HUES48 (cell line): Measurements from ENCODE around the gene CALML5.

Experiments used
- H3K27ac ChIP-seq: one replicate; pipeline ENCODE4 v1.7.0; 2013; ENCODE audit warnings: low read depth, low read length, inconsistent platforms
- H3K27me3 ChIP-seq: 2 replicates; pipeline ENCODE4 v1.6.1; 2013; ENCODE audit warnings: mild to moderate bottlenecking, low read length; ENCODE audit not compliant: control insufficient read depth, insufficient read depth
- H3K36me3 ChIP-seq: 2 replicates; pipeline ENCODE4 v1.6.1; 2013; ENCODE audit warnings: low read length; ENCODE audit not compliant: control insufficient read depth, insufficient read depth
- H3K4me1 ChIP-seq: 2 replicates; pipeline ENCODE4 v1.6.1; 2013; ENCODE audit warnings: mild to moderate bottlenecking, low read length; ENCODE audit not compliant: control insufficient read depth, insufficient read depth
- H3K4me3 ChIP-seq: 2 replicates; pipeline ENCODE4 v1.5.1; 2013; ENCODE audit warnings: mild to moderate bottlenecking, low read depth, low read length
- H3K9ac ChIP-seq: 2 replicates; pipeline ENCODE4 v1.6.1; 2013; ENCODE audit warnings: mild to moderate bottlenecking, low read depth, low read length, moderate library complexity
- H3K9me3 ChIP-seq: 2 replicates; pipeline ENCODE4 v1.6.1; 2013; ENCODE audit warnings: low read length; ENCODE audit not compliant: control insufficient read depth, insufficient read depth

The CALML5 gene

GRCh38 chr10:5496261-5497250 lies 2.8 kb downstream of the CALML5 start:
- Histone ChIP-seq H3K27ac (no peak overlapping the region), H3K4me1 (no peaks in the 10 kb centered on the region), H3K27me3 (no peaks in the 10 kb centered on the region), H3K36me3 (no peaks in the 10 kb centered on the region), H3K9ac (no peak overlapping the region), H3K4me3 (no peak overlapping the region), H3K9me3 (no peaks in the 10 kb centered on the region)

- H3K4me1 ChIP-seq: no peaks in the 10 kb centered on the region
- H3K4me3 ChIP-seq: no peak overlapping the region
- H3K27me3 ChIP-seq: no peaks in the 10 kb centered on the region
- no peak overlapping the region for H3K27ac ChIP-seq
- H3K36me3 ChIP-seq: no peaks in the 10 kb centered on the region
- H3K9me3 ChIP-seq: no peaks in the 10 kb centered on the region
- no peak overlapping the region for H3K9ac ChIP-seq
These were observed 4.8 kb downstream of the CALML5 start for GRCh38 chr10:5494611-5495010.

GRCh38 chr10:5493691-5494090 lies 5.7 kb downstream of the CALML5 start:
- Histone ChIP-seq H3K4me3 (no peak overlapping the region), H3K27me3 (no peaks in the 10 kb centered on the region), H3K4me1 (peaks cover 4% of the 10 kb centered on the region), H3K27ac (no peak overlapping the region), H3K9me3 (no peaks in the 10 kb centered on the region), H3K9ac (no peak overlapping the region), H3K36me3 (no peaks in the 10 kb centered on the region)

GRCh38 chr10:5492929-5493576 lies 6.3 kb downstream of the CALML5 start:
- Histone ChIP-seq H3K4me3 (no peak overlapping the region), H3K36me3 (no peaks in the 10 kb centered on the region), H3K9ac (no peak overlapping the region), H3K27me3 (no peaks in the 10 kb centered on the region), H3K9me3 (no peaks in the 10 kb centered on the region), H3K4me1 (peaks cover 8% of the 10 kb centered on the region), H3K27ac (no peak overlapping the region)

GRCh38 chr10:5492322-5492855 lies 7.0 kb downstream of the CALML5 start:
- H3K27me3 ChIP-seq: no peaks in the 10 kb centered on the region

GRCh38 chr10:5491477-5491876 lies 7.9 kb downstream of the CALML5 start:
- peaks cover 8% of the 10 kb centered on the region for H3K4me1 ChIP-seq
- H3K36me3 ChIP-seq: no peaks in the 10 kb centered on the region
- H3K4me3 ChIP-seq: no peak overlapping the region
- H3K27me3 ChIP-seq: no peaks in the 10 kb centered on the region
- no peaks in the 10 kb centered on the region for H3K9me3 ChIP-seq
- no peak overlapping the region for H3K9ac ChIP-seq
- H3K27ac ChIP-seq: no peak overlapping the region

More at GRCh38 chr10:5492322-5492855, 7.0 kb downstream of the CALML5 start:
- peaks cover 8% of the 10 kb centered on the region for H3K4me1 ChIP-seq
- no peak overlapping the region for H3K27ac ChIP-seq
- H3K9me3 ChIP-seq: no peaks in the 10 kb centered on the region
- no peaks in the 10 kb centered on the region for H3K36me3 ChIP-seq
- H3K4me3 ChIP-seq: no peak overlapping the region
- no peak overlapping the region for H3K9ac ChIP-seq

- Histone ChIP-seq H3K4me3 (no peak overlapping the region), H3K9ac (no peak overlapping the region), H3K9me3 (no peaks in the 10 kb centered on the region), H3K27me3 (no peaks in the 10 kb centered on the region), H3K36me3 (no peaks in the 10 kb centered on the region), H3K4me1 (peaks cover 8% of the 10 kb centered on the region), H3K27ac (no peak overlapping the region)
These were observed 8.5 kb downstream of the CALML5 start for GRCh38 chr10:5490698-5491464.

- Histone ChIP-seq H3K4me1 (peaks cover 8% of the 10 kb centered on the region), H3K9me3 (no peaks in the 10 kb centered on the region), H3K36me3 (no peaks in the 10 kb centered on the region), H3K4me3 (no peak overlapping the region), H3K27me3 (no peaks in the 10 kb centered on the region), H3K9ac (no peak overlapping the region), H3K27ac (no peak overlapping the region)
These were observed 9.3 kb downstream of the CALML5 start for GRCh38 chr10:5490032-5490431.

- Histone ChIP-seq H3K4me1 (peaks cover 8% of the 10 kb centered on the region), H3K4me3 (no peak overlapping the region), H3K9me3 (no peaks in the 10 kb centered on the region), H3K9ac (no peak overlapping the region), H3K27me3 (no peaks in the 10 kb centered on the region), H3K36me3 (no peaks in the 10 kb centered on the region), H3K27ac (peak overlapping the region; percentile 43)
These were observed 10.9 kb downstream of the CALML5 start for GRCh38 chr10:5488272-5489161.

GRCh38 chr10:5486853-5487235 lies 12.5 kb downstream of the CALML5 start:
- no peak overlapping the region for H3K4me3 ChIP-seq
- H3K27ac ChIP-seq: no peak overlapping the region
- H3K36me3 ChIP-seq: no peaks in the 10 kb centered on the region
- H3K9ac ChIP-seq: no peak overlapping the region
- H3K27me3 ChIP-seq: no peaks in the 10 kb centered on the region
- H3K9me3 ChIP-seq: no peaks in the 10 kb centered on the region
- H3K4me1 ChIP-seq: peaks cover 8% of the 10 kb centered on the region
